ENCODE results near the gene DSPP.

DSPP gene

GRCh38 chr4:87632469-87632868 lies 24.1 kb downstream of the DSPP start:
- DNase-seq: no peak

GRCh38 chr4:87633243-87633642 lies 24.9 kb downstream of the DSPP start:
- DNase-seq: peak in 1 of 2 experiments; percentile 29

GRCh38 chr4:87644286-87644685 lies 36.0 kb downstream of the DSPP start:
- no peak for DNase-seq

- DNase-seq: no peak
These were observed 41.7 kb downstream of the DSPP start, which contains the start of gene DMP1 for GRCh38 chr4:87649980-87650379. Gene DMP1 (plus strand): TSS chr4:87650280. CDS start chr4:87656493, 6,213 bp downstream.

GRCh38 chr4:87650938-87651337 lies 42.6 kb downstream of the DSPP start:
- DNase-seq: no peak

- DNase-seq: no peak
These were observed 43.6 kb downstream of the DSPP start for GRCh38 chr4:87651941-87652340.

- DNase-seq: no peak
These were observed 46.2 kb downstream of the DSPP start for GRCh38 chr4:87654487-87655044.

GRCh38 chr4:87657525-87657924 lies 49.2 kb downstream of the DSPP start:
- no peak for DNase-seq

GRCh38 chr4:87659247-87659931 lies 51.1 kb downstream of the DSPP start:
- no peak for DNase-seq

GRCh38 chr4:87662871-87663270 lies 54.5 kb downstream of the DSPP start:
- DNase-seq: no peak

Measured in NCI-H2081 (cell line).